GM19035 (cell line): ENCODE measurements around the gene SLC13A5.
"Not testable (repeated sequence)": the region's sequence is repeated elsewhere in the genome, so short reads cannot be mapped to it uniquely, and the experiment has no call there.

ENCODE experiments used
- ATAC-seq: cut with Tn5 transposase; IDR thresholded peaks from one replicate; pipeline ENCODE4 v1.9.1; 2021; ENCODE audit not compliant: unreplicated experiment

SLC13A5 gene

GRCh38 chr17:6713130-6713917, at the start of gene SLC13A5:
Gene SLC13A5 (minus strand): TSS chr17:6713369. CDS start chr17:6713333, 36 bp downstream.
- ATAC-seq = no peak

- ATAC-seq = no peak
These were observed 48.6 kb upstream of the SLC13A5 start for GRCh38 chr17:6761779-6762178.

GRCh38 chr17:6757747-6758146, 44.6 kb upstream of the SLC13A5 start:
- no peak for ATAC-seq

- ATAC-seq = no peak
These were observed 43.4 kb upstream of the SLC13A5 start for GRCh38 chr17:6756425-6757031.

GRCh38 chr17:6755731-6756184, 42.6 kb upstream of the SLC13A5 start, which contains the start of gene XAF1:
Gene XAF1 (plus strand): TSS chr17:6756046. CDS start chr17:6756079, 33 bp downstream.
- ATAC-seq = no peak

GRCh38 chr17:6755281-6755680, 42.1 kb upstream of the SLC13A5 start:
- ATAC-seq = no peak

- no peak for ATAC-seq
These were observed 40.4 kb upstream of the SLC13A5 start for GRCh38 chr17:6753546-6753945.

GRCh38 chr17:6753006-6753445, 39.9 kb upstream of the SLC13A5 start:
- ATAC-seq = no peak

GRCh38 chr17:6752068-6752909, 39.1 kb upstream of the SLC13A5 start:
- ATAC-seq = no peak

GRCh38 chr17:6749519-6749918, 36.4 kb upstream of the SLC13A5 start:
- no peak for ATAC-seq

- no peak for ATAC-seq
These were observed 35.4 kb upstream of the SLC13A5 start for GRCh38 chr17:6748617-6749016.

- not testable (repeated sequence) for ATAC-seq
These were observed 33.5 kb upstream of the SLC13A5 start for GRCh38 chr17:6746665-6747064.

- ATAC-seq = no peak
These were observed 16.4 kb upstream of the SLC13A5 start for GRCh38 chr17:6729531-6729930.

GRCh38 chr17:6724009-6724408, 10.8 kb upstream of the SLC13A5 start:
- ATAC-seq = no peak

- no peak for ATAC-seq
These were observed 8.6 kb upstream of the SLC13A5 start for GRCh38 chr17:6721744-6722143.

GRCh38 chr17:6716736-6717135, 3.6 kb upstream of the SLC13A5 start:
- ATAC-seq = no peak

GRCh38 chr17:6714315-6714874, 1.2 kb upstream of the SLC13A5 start:
- no peak for ATAC-seq

GRCh38 chr17:6713918-6714271, 726 bp upstream of the SLC13A5 start:
- no peak for ATAC-seq

GRCh38 chr17:6712854-6713129, 377 bp downstream of the SLC13A5 start:
- ATAC-seq = no peak

GRCh38 chr17:6712058-6712853, 913 bp downstream of the SLC13A5 start:
- no peak for ATAC-seq

- ATAC-seq = no peak
These were observed 1.5 kb downstream of the SLC13A5 start for GRCh38 chr17:6711681-6712057.
